Germinal center (tissue), 1 donor: ENCODE data around the gene CFAP299.

Experiments
- DNase-seq: peaks from one replicate; pipeline ENCODE4 v3.0.0; 2012; ENCODE audit warnings: mixed read lengths, low spot score

Gene CFAP299

GRCh38 chr4:80839281-80839680 lies 503.8 kb downstream of the CFAP299 start:
- no peak for DNase-seq

DNA sequence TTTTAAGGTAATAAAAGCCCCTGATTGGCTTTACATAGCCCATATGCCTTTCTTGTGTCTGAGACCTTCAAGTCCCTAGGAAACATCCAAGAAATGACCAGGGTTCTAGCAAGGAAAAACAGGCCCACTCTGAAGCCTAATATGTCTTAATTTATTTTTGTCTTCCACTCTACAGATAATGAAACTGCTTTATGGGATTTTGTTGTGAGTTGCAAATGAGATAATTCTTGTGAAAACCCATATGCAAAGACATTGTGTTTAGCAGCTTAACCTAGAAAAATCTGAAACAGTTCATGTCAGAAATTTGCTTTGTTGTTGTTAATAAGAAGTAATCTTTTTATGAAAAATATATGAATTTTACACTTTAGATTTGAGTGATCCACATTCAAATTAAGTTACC lies 504.3 kb downstream of the CFAP299 start:
- DNase-seq = no peak

GRCh38 chr4:80840396-80840795 lies 504.9 kb downstream of the CFAP299 start:
- no peak for DNase-seq

- no peak for DNase-seq
Measured at GRCh38 chr4:80841587-80842281, 506.2 kb downstream of the CFAP299 start.

GRCh38 chr4:80846210-80846609 lies 510.7 kb downstream of the CFAP299 start:
- DNase-seq = no peak

GRCh38 chr4:80852061-80852460 lies 516.5 kb downstream of the CFAP299 start:
- no peak for DNase-seq

DNA sequence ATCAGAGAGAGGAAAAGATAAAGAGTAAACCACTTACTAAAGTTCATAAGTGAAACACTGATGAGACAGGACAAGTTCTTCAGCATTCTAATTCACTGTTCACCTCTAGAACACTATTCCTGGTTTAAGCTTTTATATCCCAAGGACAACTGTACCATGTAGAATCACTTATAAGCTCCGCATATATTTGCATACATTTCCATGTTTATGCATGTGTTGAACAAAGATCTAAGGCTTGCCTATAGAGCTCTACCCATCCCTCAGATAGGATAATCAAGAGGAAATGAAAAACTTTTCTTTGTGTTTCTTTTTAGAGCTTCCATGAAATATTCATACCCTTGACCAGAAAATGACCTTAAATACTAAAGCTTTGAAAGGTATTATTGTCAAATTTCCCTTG lies 538.0 kb downstream of the CFAP299 start:
- DNase-seq = no peak

DNA sequence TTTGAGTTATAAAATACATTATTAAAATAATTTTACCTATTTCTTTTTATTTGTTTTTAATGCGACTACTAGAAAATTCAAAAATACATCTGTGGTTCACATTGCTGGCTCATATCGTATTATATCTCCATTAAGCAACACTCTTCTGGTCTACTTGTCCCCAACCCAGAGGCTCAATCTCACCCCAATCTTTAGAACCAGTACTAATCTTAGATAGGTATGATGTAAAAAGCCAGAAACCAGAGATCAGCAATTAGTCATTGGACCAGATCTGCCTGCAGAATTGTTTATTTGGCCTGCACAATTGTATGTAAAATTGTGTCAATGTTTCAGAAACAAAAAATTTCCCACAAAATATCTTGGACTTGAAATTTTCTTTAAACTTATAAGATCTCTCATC lies 539.4 kb downstream of the CFAP299 start:
- no peak for DNase-seq

DNA sequence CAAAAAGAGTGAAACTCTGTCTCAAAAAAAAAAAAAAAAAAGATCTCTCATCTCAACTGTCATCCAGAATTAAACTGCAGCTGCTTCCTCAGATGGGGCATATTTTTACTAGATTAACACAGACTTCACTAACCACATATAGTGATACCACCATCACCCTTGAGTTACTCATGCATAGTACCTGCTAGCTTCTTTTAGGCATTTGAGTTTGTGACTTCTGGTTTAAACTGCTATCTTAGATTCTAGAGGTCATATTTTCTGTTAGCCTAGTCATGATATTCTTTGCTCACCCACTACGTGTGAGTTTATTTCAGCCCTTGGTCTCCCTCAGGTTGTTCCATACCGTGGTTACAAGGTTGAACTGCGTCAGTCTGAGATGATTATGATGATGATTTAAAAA lies 540.1 kb downstream of the CFAP299 start:
- peak; percentile 72 for DNase-seq

DNA sequence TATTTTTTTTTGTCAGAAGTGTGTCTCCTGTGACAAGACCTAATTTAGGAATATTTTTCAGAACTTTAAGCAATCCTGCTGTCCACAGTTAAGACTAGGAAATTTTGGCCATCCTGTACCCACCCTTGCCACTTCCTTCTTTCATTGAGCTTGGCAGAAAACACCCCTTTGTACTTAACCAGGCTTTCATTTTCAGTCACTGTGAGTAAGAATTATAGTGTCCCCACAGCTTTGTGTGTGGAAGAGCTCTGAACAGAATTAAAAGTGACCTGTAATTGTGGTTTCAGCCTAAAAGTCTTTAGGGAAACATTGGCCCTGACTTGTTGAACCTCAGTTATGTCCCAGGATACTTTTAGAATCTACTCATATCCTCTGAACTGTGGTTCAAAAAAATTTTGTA lies 541.3 kb downstream of the CFAP299 start:
- peak; percentile 22 for DNase-seq

DNA sequence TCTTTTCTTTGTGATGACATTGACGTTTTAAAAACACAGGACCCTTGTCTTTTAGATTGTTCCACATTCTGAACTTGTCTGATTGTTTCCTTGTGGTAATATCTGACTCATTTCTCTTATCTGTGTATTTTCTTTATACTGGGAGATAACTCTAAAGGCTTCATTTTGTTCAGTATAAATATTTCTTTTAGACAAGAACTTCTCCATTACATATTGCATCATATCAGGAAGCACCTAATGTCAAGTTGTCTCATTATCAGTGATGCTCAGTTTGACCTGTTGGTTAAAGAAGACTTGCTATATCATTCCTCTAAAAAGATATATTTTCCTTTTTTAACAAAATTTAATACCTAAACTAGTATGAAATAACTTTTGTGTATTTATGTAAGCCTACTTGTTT lies 542.7 kb downstream of the CFAP299 start:
- no peak for DNase-seq

- DNase-seq = no peak
Measured at GRCh38 chr4:80897537-80898303, 562.2 kb downstream of the CFAP299 start.

DNA sequence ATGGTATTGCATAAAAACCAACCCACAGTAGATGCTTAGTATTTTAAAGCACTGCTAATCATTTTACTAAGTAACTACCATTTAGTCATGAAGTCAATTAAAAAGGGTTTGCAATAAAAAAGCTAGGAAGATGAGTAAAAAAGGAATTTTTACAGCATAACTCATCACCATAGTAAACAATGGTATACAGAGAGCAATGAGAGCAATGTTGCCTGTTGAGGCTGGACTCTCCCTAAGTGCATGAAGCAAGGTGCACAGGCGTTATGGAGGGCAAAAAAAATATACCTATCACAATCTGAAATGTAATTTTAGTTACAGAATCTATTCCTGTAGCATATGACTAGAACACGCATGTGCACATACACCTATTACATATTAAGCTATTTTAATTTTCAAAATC lies 565.4 kb downstream of the CFAP299 start:
- DNase-seq = no peak

DNA sequence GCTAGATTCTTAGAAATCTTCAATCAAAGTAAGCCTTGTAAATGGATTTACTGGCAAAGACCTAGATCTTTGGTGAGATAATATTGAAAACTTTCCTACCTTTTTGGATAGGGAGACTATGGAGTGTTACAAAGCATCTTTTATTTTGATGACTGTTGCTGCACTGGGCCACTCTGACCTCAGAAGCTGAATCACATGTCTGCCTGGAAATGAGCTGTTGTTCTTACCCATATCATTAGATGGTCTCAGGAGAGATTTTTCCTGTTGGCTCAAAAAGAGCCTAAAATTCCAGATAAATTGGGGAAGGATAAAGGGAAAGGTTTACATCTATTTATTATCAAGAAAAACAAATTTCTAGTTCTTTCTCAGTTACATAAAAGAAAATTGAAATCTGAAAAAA lies 567.5 kb downstream of the CFAP299 start:
- no peak for DNase-seq

GRCh38 chr4:80909938-80910337 lies 574.4 kb downstream of the CFAP299 start:
- no peak for DNase-seq

GRCh38 chr4:80911458-80911857 lies 575.9 kb downstream of the CFAP299 start:
- DNase-seq = no peak

DNA sequence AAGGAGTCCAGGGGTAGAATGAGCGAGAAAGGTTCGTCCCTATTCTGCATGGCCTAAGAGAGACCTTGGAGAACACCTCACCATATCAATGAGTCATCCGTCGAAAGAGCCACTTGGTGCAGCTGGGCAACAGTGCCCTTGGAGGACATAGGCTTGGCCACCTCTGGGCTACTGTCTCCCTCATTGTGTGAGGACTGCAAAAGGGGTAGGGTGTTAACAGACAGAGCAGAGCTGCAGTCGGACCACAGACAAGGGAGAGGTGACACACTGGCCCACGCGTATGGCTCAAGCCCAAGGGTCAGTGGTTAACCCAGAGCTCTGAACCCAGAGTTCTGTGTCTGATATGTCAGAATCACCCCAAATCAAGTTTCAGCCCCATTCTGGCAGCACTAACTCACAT lies 576.8 kb downstream of the CFAP299 start:
- DNase-seq = no peak

GRCh38 chr4:80913381-80913780 lies 577.9 kb downstream of the CFAP299 start:
- no peak for DNase-seq

DNA sequence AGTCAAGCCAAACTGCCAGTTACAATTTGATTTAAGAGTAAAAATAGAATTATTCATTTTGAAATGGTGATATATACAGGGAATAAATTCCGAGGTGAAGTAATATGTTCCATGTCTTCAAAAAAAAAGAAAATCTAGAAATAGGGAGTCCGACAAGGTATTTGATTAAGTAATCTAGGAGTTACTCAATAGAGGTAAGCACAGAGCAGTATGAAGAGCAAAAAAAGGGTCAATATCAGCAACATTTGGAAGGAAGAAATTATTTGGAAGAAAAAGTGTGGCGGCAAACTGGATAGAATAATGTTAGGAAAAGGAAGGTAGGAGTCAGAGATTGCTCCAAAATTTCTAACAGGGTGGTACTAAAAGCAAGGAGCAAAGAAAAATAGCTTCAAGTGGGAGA lies 581.2 kb downstream of the CFAP299 start:
- no peak for DNase-seq

GRCh38 chr4:80918004-80918403 lies 582.5 kb downstream of the CFAP299 start:
- no peak for DNase-seq

DNA sequence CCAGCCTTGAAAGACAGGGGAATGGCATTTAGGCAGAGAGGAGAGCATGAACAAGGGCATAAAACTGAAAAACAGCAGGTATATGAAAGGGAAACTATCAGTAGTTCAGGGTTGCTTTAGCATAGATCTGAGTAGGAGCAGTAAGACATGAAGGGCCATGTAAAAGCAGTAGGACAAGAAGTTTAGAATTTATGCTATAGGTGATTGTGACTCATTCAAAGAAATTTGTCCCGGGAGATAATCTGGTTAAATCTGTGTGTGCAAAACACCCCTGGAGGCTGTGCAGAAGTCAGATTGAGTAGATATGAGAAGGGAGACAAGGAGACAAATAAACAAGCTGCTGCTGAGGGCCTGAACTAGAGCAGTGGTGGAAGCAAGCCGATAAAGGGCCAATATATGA lies 585.9 kb downstream of the CFAP299 start:
- DNase-seq = no peak

DNA sequence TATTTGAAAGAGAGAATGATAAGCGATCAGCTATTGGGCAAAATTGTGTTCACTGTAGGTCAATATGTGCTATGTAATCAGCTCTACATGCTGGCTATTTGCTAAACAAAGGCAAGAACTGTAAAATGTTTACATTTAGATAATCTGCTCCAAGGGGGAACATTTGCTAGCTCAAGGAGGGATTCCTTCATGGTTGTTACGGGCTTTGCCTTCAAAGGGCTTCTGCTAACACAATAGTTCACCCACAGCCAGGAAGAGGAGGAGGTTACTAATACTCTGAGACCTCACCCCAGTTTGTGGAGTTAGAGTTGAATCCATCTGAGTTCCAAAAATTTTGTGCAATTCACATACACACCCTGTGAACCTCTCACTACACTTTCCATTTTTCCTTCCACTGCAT lies 587.4 kb downstream of the CFAP299 start:
- DNase-seq = no peak

GRCh38 chr4:80925293-80925692 lies 589.8 kb downstream of the CFAP299 start:
- DNase-seq = no peak

- no peak for DNase-seq
Measured at GRCh38 chr4:80926446-80926845, 590.9 kb downstream of the CFAP299 start.
